Measurements from ENCODE around the gene MBD6. TPM values are rescaled to one million over a fixed set of nuclear protein-coding genes. Genes with fewer than 3 reads are reported as not detected.
"Not testable (repeated sequence)": the region's sequence is repeated elsewhere in the genome, so short reads cannot be mapped to it uniquely, and the experiment has no call there.

MBD6 gene
- total and polyA plus RNA-seq, 2 of the 4 experiments (the other 2 are of a cell fraction), result 0.90 to 9.3 TPM

- not testable (repeated sequence) for BruUV-seq (replicated peaks)
Measured at GRCh38 chr12:57570438-57570837, 47.8 kb downstream of the MBD6 start.

More at GRCh38 chr12:57570438-57570837, 47.8 kb downstream of the MBD6 start:
- H3K36me3 ChIP-seq (ENCODE audit: control insufficient read depth, insufficient read depth, low read length); H3K9me3 ChIP-seq (ENCODE audit: control insufficient read depth, insufficient read depth, low read length); H3K27ac ChIP-seq (ENCODE audit: insufficient read depth, low read length); H3K4ac ChIP-seq (ENCODE audit: low read depth, low read length); H3K23ac ChIP-seq (ENCODE audit: low read depth, low read length); H3K4me1 ChIP-seq (ENCODE audit: control insufficient read depth, insufficient read depth, low read length); H3K4me3 ChIP-seq (ENCODE audit: insufficient read depth, low read depth, low read length); ATAC-seq (ENCODE audit: low read depth); H2BK120ac ChIP-seq (ENCODE audit: low read depth, low read length); H4K20me1 ChIP-seq (ENCODE audit: insufficient read depth, low read length); H3K4me2 ChIP-seq (ENCODE audit: low read depth, low read length); H3K9me1 ChIP-seq (ENCODE audit: insufficient read depth, low read length); H3K9ac ChIP-seq (ENCODE audit: low read depth, low read length); H2BK20ac ChIP-seq (ENCODE audit: low read depth, low read length); intact Hi-C loops (cut with micrococcal nuclease); H4K5ac ChIP-seq (ENCODE audit: low read depth, low read length); H2AK9ac ChIP-seq (replicated peaks; ENCODE audit: low read depth, low read length, poor library complexity); H3K14ac ChIP-seq (replicated peaks; ENCODE audit: low read depth, low read length); H3K79me1 ChIP-seq (ENCODE audit: low read depth in 1 of 2, low read length in 2 of 2); H4K91ac ChIP-seq (ENCODE audit: insufficient read depth, low read depth, low read length); in situ Hi-C loops (cut with MboI; ENCODE audit: low sequenced_read_pairs); H2AFZ ChIP-seq (replicated peaks; ENCODE audit: low read length, poor library complexity); H3K18ac ChIP-seq (ENCODE audit: low read depth, low read length); H2AK5ac ChIP-seq (ENCODE audit: low read depth, low read length); H4K8ac ChIP-seq (ENCODE audit: low read depth in 2 of 2, low read length in 2 of 2); H3K56ac ChIP-seq (ENCODE audit: extremely low read depth, insufficient read depth, low read length); H2BK15ac ChIP-seq (ENCODE audit: low read depth, low read length); DNase-seq; H2BK5ac ChIP-seq (ENCODE audit: low read depth, low read length, poor library complexity, severe bottlenecking): not testable (repeated sequence)
- CTCF ChIA-PET, result interaction anchor here (0.6 to 1.2 kb wide), 4 partner anchors 12 to 186 kb away, joined by 3 to 7 read pairs (median 3); partner anchors contain the start of gene B4GALNT1
- dilution Hi-C loops (cut with HindIII; ENCODE audit: low sequenced_read_pairs, unreplicated experiment), result loop anchor here (25.0 kb wide), 1 partner anchor 92 kb away; no protein-coding TSS in a partner anchor
- H3K27me3 ChIP-seq (ENCODE audit: control insufficient read depth, insufficient read depth, low read length), result peaks cover 11% of the 10 kb centered on the region
- POLR2A ChIA-PET (ENCODE audit: unreplicated experiment), result interaction anchor here (0.6 kb wide), 1 partner anchor 33 kb away, joined by 6 read pairs; no protein-coding TSS in a partner anchor
- WGBS, 2 experiments (ENCODE audit: extremely low coverage in 2 of 2, insufficient read length in 1 of 2), result 81% methylated on average over 3 of the region's 13 CpGs; no CpG with 5 or more reads in 1 of the 2 experiments
